ENCODE data around the gene RPL28. TPM values are rescaled to one million over a fixed set of nuclear protein-coding genes. Genes with fewer than 3 reads are reported as not detected.

Gene RPL28
- total and polyA plus RNA-seq, 4 donors, result 116 to 535 (median 164) TPM

GRCh38 chr19:55449469-55449868, 63.7 kb downstream of the RPL28 start:
- Histone ChIP-seq H3K9me3 (ENCODE audit: control insufficient read depth in 4 of 4, low read length in 3 of 4) (no peaks in the 10 kb centered on the region), H3K4me1 (ENCODE audit: control insufficient read depth in 4 of 4, insufficient read depth in 4 of 4, low read length in 3 of 4) (no peaks in the 10 kb centered on the region), H3K27ac (ENCODE audit: low read depth in 1 of 2, low read length in 2 of 2) (no peak overlapping the region), H3K27me3 (ENCODE audit: control insufficient read depth in 4 of 4, insufficient read depth in 4 of 4, low read length in 3 of 4) (peaks cover 0 to 5% (median 2%) of the 10 kb centered on the region in 4 donors), H3K9ac (ENCODE audit: low read depth in 1 of 2, low read length in 2 of 2) (no peak overlapping the region), H3K36me3 (ENCODE audit: control insufficient read depth in 4 of 4, insufficient read depth in 3 of 4, low read depth in 1 of 4, low read length in 3 of 4) (peaks cover 0 to 6% (median 2%) of the 10 kb centered on the region in 4 donors), H3K4me3 (ENCODE audit: low read depth in 1 of 3, low read length in 3 of 3) (no peak overlapping the region)
- TF ChIP-seq, protein P1, sequence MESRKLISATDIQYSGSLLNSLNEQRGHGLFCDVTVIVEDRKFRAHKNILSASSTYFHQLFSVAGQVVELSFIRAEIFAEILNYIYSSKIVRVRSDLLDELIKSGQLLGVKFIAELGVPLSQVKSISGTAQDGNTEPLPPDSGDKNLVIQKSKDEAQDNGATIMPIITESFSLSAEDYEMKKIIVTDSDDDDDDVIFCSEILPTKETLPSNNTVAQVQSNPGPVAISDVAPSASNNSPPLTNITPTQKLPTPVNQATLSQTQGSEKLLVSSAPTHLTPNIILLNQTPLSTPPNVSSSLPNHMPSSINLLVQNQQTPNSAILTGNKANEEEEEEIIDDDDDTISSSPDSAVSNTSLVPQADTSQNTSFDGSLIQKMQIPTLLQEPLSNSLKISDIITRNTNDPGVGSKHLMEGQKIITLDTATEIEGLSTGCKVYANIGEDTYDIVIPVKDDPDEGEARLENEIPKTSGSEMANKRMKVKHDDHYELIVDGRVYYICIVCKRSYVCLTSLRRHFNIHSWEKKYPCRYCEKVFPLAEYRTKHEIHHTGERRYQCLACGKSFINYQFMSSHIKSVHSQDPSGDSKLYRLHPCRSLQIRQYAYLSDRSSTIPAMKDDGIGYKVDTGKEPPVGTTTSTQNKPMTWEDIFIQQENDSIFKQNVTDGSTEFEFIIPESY (IDR thresholded peaks at IDR 0.05), result no peak
- no peak for TF ChIP-seq EGR1 (IDR thresholded peaks at IDR 0.05; ENCODE audit: low read depth in 2 of 2)
- 32% methylated on average over 16 of the region's 16 CpGs for WGBS
- no peak for DNase-seq (ENCODE audit: low spot score)

- WGBS, result 4% methylated on average over 80 of the region's 80 CpGs
- peaks cover 0 to 2% (median 0%) of the 10 kb centered on the region in 4 donors for H3K4me1 ChIP-seq (ENCODE audit: control insufficient read depth in 4 of 4, insufficient read depth in 4 of 4, low read length in 3 of 4)
- H3K27ac ChIP-seq (ENCODE audit: low read depth in 1 of 2, low read length in 2 of 2), result no peak overlapping the region
- H3K9me3 ChIP-seq (ENCODE audit: control insufficient read depth in 4 of 4, low read length in 3 of 4), result no peaks in the 10 kb centered on the region
- no peak for DNase-seq (ENCODE audit: low spot score)
- no peak for TF ChIP-seq HNF4G (IDR thresholded peaks at IDR 0.05)
- no peak for TF ChIP-seq JUND (IDR thresholded peaks at IDR 0.05)
- TF ChIP-seq TAF1 (conservative IDR thresholded peaks at IDR 0.05), result no peak
- no peak for TF ChIP-seq HNF4A (conservative IDR thresholded peaks at IDR 0.05)
- TF ChIP-seq CTCF (IDR thresholded peaks at IDR 0.05; ENCODE audit: low read depth, low read length, missing input control), result no peak
- TF ChIP-seq SP1 (IDR thresholded peaks at IDR 0.05), result no peak
- no peak for TF ChIP-seq RXRA (IDR thresholded peaks at IDR 0.05)
- TF ChIP-seq, protein P2, sequence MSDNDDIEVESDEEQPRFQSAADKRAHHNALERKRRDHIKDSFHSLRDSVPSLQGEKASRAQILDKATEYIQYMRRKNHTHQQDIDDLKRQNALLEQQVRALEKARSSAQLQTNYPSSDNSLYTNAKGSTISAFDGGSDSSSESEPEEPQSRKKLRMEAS (IDR thresholded peaks at IDR 0.05), result no peak
- TF ChIP-seq, protein P1 (IDR thresholded peaks at IDR 0.05), result no peak
- TF ChIP-seq RAD21 (IDR thresholded peaks at IDR 0.05), result no peak
- no peak for TF ChIP-seq GABPA (IDR thresholded peaks at IDR 0.05 in 1 of 2, conservative IDR thresholded peaks at IDR 0.05 in 1 of 2)
- TF ChIP-seq ATF3 (IDR thresholded peaks at IDR 0.05), result no peak
- TF ChIP-seq YY1 (IDR thresholded peaks at IDR 0.05), result no peak
- TF ChIP-seq FOXA2 (IDR thresholded peaks at IDR 0.05), result no peak
- TF ChIP-seq REST (IDR thresholded peaks at IDR 0.05), result no peak
- no peak for TF ChIP-seq FOXA1 (IDR thresholded peaks at IDR 0.05)
- no peak for TF ChIP-seq NR2F2 (IDR thresholded peaks at IDR 0.05)
- no peak for TF ChIP-seq EGR1 (IDR thresholded peaks at IDR 0.05; ENCODE audit: low read depth in 2 of 2)
- H3K36me3 ChIP-seq (ENCODE audit: control insufficient read depth in 4 of 4, insufficient read depth in 3 of 4, low read depth in 1 of 4, low read length in 3 of 4), result peaks cover 0 to 11% (median 3%) of the 10 kb centered on the region in 4 donors
- H3K4me3 ChIP-seq (ENCODE audit: low read depth in 1 of 3, low read length in 3 of 3), result no peak overlapping the region
- no peaks in the 10 kb centered on the region for H3K27me3 ChIP-seq (ENCODE audit: control insufficient read depth in 4 of 4, insufficient read depth in 4 of 4, low read length in 3 of 4)
- H3K9ac ChIP-seq (ENCODE audit: low read depth in 1 of 2, low read length in 2 of 2), result no peak overlapping the region
Measured at GRCh38 chr19:55451163-55451964, 65.6 kb downstream of the RPL28 start.

All from liver (tissue), 9 donors.